GM19240 (cell line): ENCODE measurements around the gene CBFA2T3.
"Not testable (repeated sequence)": the region's sequence is repeated elsewhere in the genome, so short reads cannot be mapped to it uniquely, and the experiment has no call there.

Experiments used
- DNase-seq: peaks from one replicate; pipeline ENCODE4 v3.0.0; 2011; ENCODE audit warnings: low spot score; ENCODE audit not compliant: insufficient read length

The CBFA2T3 gene

GRCh38 chr16:88910284-88911135 is 66.5 kb downstream of the CBFA2T3 start:
- DNase-seq = no peak

DNA sequence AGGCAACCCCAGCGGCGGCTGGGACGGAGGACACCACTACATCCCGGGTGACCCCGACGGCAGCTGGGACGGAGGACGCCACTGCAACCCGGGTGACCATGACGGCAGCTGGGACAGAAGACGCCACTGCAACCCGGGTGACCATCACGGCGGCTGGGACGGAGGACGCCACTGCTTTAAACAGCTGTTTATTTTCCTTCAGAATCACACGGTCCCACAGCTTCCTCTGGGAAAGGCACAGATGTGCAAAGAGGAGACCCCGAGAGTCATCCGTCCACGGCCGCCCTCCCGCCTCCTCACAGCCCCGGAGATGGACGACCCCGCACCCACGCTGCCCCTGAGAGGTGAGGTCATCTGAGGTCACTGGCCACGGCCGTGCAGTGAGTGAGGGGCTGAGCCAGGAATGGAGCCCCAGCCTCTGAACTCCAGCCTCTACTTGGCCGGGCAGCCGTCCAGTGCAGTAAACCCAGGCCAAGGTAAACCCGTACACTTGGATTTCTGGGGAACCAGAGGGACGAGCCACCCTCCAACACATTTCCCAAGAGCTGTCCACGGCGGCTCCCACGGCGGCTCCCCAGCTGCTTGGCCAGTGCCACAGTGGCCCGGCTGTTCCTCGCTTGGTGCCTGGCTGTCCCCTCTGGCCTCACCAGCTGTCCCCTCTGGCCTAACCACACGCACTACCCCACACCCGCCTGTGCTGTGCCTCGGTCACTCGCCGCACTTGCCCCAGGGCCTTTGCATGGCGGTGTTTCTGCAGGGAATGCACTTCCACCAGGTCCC is 67.4 kb downstream of the CBFA2T3 start:
- DNase-seq = no peak

DNA sequence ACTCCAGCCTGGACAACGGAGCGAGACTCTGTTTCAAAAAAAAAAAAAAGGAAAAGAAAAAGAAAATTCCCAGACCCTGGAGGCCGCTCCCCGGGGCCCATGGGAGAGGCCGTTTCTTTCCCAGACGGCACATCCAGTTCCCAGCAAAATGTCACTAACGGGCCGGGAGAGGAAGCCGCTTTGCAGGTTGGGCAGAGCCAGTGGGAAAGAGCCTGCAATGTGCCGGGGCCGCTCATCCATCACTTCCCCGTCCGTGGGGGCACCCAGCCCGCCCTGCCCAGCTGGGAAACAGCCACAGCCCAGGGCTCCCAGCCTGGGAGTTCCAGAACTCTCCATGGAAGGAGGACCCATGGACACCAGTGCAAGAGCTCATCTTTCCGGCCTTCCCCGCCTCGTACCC is 68.7 kb downstream of the CBFA2T3 start:
- DNase-seq = no peak

- DNase-seq = no peak
Observed at GRCh38 chr16:88907768-88908167, 69.2 kb downstream of the CBFA2T3 start.

DNA sequence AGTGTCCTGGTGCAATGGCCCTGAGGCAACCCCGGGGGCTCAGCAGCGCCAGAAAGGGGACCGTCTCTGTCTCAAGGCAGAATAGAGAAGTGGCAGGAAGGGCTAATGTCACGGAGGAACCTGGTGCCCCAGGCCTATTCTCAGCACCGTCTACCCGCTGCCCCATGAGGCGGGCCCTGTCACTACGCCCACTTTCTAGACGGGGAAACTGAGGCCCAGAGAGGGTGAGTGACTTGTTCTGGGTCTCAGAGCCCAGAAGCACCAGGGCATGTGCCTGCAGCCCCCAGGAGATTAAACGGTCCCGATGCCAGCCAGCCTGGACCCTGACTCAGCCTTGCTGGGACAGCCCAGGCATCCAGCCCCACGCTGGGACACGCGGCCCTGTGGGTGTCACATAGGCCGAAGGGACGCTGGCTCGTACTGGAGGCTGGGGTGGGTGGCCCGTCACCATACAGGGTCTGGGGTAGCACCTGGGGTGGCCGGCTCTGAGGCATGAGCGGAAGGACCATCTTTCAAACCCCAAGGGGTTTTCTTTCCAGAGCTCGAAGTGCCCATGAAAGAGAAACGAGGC is 70.4 kb downstream of the CBFA2T3 start:
- no peak for DNase-seq

DNA sequence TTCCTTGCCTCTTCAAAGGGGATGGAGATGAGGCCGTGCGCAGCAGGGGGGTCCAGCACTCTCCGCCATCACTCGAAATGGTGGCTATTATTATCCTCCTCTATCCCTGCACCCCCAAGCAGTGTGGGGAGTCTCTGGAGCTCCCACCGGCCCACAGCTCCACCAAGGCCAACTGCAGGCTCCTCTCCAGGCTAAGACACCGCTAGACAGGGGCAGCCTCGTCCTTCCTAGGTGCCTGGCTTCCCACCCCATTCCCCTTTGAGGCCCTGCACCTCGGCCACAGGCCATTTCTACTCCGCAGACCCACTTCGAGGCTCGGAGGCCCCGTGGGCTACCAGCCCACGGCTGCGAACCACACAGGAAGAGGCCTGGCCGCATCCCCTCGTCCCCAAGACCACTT is 71.0 kb downstream of the CBFA2T3 start:
- no peak for DNase-seq

DNA sequence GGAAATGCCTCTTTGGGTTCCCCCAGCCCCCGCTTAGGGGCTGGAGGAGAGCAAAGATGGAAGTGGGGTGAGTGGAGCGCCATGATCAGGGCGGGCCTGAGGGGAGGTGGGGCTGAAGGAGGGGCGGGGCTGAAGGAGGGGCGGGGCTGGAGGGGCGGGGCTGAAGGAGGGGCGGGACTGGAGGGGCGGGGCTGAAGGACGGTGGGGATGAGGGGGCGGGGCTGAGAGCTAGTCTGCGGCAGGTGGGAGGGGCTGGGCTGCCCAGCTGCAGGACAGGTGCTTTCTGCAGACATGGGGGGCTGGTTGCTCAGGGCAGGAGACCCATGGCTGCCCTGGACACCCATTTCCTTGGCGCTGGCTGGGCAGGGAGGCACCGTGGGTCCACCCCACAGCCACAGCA is 71.4 kb downstream of the CBFA2T3 start:
- DNase-seq = peak; percentile 67

GRCh38 chr16:88904676-88905365 is 72.2 kb downstream of the CBFA2T3 start:
- no peak for DNase-seq

GRCh38 chr16:88903267-88903666 is 73.7 kb downstream of the CBFA2T3 start:
- DNase-seq = no peak

GRCh38 chr16:88902744-88903143 is 74.3 kb downstream of the CBFA2T3 start:
- no peak for DNase-seq

DNA sequence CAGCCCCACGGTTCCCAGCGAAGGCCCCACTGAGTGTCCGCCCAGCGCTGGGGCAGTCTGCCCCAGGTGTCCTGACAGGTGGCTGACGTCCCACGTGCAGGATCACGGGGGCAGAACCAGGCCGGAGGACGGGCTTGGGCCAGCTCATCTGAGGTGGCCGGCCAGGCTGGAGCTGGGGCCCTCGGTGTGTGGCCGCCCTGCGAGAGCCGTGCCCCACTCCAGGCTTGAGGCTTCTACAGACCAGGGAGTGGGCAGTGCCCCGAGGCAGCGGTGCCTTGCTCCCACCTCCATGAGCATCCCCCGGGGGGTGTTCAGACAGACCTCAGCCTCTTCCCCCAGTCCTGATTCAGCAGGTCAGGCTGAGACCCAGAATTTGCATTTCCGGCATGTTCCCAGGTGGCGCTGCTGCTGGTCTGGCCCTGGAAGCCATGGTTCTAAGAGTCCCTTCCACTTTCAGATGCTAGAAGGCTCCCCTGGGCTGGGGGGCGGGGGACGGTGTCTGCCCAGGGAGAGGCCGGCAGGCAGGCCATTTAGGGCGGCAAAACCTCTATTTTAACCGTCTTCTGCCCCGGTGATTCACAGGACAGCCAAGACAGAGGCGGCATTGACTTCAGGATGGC is 75.2 kb downstream of the CBFA2T3 start:
- no peak for DNase-seq

GRCh38 chr16:88900662-88901052 is 76.3 kb downstream of the CBFA2T3 start:
- no peak for DNase-seq

DNA sequence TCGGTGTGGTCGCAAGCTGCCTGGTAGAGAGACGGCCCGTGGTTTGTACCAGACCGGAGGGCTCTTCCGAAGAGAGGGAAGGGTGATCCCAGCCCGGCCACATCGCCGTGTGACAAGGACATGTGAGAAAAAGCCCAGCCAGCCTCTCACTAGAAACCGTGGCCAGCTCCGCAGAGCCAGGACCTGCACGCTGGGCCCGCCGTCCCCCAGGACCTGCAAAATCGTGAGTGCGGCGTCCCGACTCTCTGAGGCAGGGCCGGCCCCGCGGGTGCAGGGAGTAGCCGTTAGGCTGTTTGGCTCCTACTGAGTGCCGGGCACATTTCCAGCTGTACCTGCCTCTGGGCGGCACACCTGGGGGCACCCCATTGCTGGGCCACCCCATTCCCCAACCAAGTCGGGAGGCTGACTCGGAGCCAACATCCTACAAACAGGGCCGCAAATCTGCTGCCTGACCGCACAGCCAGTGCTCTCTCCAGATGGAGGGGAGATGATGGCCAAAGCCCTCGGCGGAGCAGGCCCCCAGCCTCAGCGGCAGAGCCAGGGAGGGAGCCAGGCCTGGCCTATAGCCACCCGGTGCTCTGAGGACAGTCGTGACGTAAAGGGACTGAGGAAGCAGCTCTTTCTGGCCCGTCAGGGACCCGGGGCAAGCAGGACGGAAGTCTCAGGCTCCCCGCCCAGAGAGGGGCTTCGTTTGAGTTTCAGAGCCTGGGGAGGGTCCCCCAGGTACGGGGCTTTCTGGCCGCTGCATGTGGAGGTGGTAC is 76.9 kb downstream of the CBFA2T3 start:
- no peak for DNase-seq

GRCh38 chr16:88897696-88898425 is 79.1 kb downstream of the CBFA2T3 start:
- DNase-seq = no peak

- DNase-seq = no peak
Observed at GRCh38 chr16:88896238-88897070, 80.6 kb downstream of the CBFA2T3 start.

GRCh38 chr16:88895335-88895734 is 81.7 kb downstream of the CBFA2T3 start:
- no peak for DNase-seq

DNA sequence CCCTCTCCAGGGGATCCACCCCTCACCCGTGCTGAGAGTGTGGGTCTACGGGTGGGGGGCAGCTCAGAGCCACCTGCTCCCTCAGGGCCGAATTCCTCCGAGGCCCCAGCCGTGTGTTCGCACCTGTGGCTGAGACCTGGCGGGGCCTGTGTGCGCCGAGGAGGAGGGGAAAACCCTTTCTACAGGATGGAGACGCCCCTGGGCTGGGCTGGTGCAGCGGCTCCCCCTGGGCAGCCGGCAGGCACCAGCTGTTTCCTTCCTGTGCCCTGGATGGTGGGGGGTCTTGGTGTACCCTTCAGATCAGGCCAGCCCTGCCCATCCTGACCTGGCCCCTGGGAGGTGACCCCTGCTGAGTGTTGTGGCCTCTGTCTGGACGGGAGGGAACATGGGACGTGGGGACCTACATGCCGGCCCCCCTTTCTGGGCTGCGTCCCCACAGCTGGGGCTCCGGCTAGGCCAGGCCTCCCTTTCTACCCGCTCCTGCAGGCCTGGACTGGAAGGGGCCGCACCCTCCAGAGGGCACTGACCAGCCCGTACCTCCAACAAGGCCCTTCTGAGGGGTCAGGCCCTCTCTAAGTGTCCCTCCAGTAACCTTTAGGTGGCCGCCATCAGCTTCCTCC is 82.2 kb downstream of the CBFA2T3 start:
- DNase-seq = no peak

- not testable (repeated sequence) for DNase-seq
Observed at GRCh38 chr16:88894266-88894665, 82.7 kb downstream of the CBFA2T3 start.
